Measurements from ENCODE around the gene LGALS4.
"Not testable (repeated sequence)": the region's sequence is repeated elsewhere in the genome, so short reads cannot be mapped to it uniquely, and the experiment has no call there.

Gene LGALS4

GRCh38 chr19:38841787-38842438 is 29.2 kb upstream of the LGALS4 start:
- DNase-seq = no peak

- no peak for DNase-seq
Observed at GRCh38 chr19:38841180-38841766, 28.5 kb upstream of the LGALS4 start.

- no peak for DNase-seq
Observed at GRCh38 chr19:38840583-38840968, 27.8 kb upstream of the LGALS4 start.

GRCh38 chr19:38839816-38840582 is 27.3 kb upstream of the LGALS4 start:
- no peak for DNase-seq

GRCh38 chr19:38838986-38839761 is 26.4 kb upstream of the LGALS4 start:
- no peak for DNase-seq

DNA sequence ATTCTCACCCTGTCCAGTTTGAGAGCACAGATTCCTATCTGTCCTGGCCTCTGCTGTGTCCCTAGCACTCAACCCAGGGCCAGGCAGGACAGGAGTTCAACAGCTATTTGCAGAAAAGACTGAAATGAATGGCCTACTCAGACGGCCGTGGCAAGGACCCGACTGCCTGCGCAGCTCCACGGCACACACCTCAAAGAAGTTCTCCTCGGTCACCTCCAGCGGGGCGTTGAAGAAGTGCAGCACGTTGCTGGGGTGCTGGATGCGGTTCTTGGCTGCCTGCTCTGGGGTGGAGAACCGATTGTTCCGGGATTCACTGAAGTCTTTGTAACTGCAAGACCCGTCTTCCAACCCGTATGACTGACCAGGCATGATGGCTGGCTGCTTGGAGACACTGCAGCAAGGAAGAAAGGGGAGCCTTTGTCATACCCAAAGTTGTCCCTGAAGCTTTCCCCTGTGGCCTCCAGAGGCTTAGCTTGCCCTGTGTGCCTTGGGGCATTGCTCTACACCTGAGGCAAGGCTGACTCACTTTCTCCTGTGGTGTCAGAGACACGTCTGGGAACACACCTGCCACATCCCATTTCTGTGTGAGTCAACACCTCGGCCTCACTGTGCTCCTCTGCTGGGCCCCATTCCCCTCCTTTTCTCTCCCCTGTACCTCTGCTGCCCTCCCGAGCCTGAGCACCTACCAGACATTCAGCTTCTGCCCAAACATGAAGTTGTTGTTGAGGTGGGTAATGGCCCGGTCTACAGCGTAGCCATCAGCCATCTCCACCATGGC is 25.7 kb upstream of the LGALS4 start:
- no peak for DNase-seq

GRCh38 chr19:38837656-38838121 is 24.9 kb upstream of the LGALS4 start:
- DNase-seq = no peak

DNA sequence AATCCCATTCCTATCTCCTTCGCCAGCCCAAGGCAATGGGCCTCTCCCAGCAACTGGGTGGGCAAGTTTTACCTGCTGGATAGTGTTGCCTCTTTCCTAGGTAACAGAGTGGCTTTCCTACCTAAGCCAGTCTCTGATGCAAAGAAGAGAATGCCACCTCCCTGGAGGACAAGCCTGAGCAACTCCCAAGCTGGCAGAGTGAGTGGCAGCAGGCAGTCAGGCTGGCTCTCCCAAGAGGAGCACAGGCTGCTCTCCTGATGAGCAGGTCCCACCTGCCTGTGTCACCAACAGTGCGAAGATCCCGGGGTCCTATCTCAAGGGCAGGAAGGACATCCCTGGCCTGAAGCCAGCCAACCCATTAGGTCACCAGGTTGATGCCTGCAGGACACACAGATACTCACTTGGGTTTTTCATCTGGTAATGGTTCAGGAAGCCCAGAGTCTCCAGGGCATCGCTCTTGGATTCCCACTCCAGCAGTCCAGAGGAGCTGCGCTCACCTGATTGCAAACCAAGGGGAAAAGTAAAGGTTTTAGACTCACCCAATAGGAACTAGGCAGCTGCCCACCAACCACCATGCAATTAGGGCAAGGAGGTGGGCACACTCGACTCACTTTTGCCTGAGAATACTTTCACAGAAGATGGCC is 24.4 kb upstream of the LGALS4 start:
- no peak for DNase-seq

DNA sequence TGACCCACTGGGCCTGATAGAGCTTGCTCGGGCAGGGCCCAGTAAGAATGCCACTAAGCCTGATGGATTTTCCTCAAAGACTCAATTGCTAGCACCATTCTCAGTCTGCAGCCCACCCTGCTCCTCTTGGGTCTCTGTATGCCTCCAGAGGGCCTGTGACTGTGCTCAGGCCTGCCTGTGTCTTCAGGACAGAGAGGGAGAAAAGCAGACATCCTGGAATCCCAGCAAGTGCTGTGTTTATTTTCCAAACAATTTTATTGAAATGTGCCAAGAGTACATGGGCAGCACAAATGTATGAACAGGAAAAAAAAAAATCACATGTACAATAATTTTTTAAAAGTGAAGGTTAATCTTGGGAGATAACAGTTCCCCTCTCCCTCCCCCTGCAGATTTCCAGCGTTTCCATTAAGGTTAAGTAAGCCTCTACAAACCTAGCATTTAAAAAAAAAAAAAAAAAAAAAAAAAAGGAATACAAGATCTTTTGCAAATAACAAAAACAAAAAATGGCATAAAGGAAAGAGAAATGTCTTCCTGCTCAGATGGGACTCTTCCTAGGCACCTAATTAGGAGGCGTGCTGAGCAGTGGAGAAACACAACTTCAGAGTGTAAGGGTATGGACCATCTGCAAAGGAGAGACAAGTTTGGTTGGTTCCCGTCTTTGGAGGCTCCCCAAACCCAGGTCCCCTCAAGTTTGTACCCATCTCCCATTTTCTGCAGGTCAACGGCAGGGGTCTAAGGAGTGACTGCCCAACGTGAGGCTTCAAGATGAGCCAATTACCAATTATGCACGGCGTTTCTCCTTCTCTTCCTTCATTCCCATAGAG is 23.6 kb upstream of the LGALS4 start:
- DNase-seq = no peak

DNA sequence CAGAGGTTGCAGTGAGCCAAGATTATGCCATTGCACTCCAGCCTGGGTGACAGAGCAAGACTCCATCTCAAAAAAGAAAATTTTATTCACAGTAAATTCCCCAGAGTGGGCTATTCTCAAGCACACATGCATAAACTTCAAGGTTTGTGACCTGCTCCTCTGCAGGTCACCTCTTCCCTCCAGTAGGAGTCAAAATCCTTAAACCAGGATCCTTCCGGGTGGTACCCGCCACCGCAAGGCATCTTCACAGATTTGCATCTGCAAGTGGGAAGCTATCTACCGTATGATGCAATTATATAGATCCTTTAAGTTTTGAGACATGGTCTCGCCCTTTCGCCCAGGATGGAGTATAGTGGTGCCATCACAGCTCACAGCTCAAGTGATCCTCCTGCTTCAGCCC is 21.8 kb upstream of the LGALS4 start:
- DNase-seq = no peak

- DNase-seq = no peak
Observed at GRCh38 chr19:38834104-38834490, 21.4 kb upstream of the LGALS4 start.

GRCh38 chr19:38833092-38833425 is 20.3 kb upstream of the LGALS4 start:
- DNase-seq = no peak

DNA sequence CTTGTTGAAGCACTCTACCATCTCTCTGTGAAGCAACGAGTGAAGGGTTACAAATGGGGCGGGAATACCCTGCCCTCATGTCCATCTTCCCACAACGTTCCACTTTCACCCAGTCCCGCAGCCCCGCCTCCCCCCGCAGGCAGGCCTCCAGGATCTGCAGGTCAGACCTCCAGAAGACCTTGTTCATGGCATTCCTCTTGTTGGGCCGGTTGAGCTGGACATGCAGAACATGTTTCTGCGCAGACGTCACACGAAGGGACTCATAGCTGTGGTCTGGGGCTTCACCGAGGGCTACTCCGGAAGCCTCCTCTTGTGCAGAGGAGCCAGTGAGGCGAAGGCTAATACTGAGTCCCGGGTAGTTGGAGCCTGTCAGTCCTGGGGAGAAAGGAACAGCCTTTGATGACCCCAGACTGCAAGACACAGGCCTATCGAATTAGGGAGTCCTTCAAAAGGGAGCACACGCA is 18.4 kb upstream of the LGALS4 start:
- peak; percentile 50 for DNase-seq

DNA sequence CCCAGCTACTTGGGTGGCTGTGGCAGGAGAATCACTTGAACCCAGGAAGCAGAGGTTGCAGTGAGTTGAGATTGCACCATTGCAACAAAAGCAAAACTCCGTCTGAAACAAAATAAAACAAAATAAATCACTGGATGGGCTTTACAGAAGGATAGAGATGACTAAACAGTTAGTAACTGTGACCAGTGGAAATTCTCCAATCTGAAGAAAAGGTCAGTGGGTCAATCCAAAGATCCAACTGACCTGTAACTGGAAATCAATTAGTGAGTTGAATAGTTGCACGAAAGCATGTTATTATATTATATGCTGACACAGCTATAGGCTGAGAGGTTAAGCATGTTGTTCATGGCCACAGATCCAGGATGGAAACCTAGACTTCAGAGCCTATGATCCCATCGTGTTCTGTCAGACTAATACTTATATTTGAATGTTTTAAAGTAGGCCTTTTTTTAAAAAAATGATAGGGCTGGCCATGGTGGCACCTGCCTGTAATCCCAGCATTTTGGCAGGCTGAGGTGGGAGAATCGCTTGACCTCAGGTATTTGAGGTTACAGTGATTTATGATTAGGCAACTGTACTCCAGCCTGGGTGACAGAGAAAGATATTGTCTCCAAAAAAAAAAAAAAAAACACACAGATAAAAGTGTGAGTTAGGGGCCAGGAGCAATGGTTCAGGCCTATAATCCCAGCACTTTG is 17.4 kb upstream of the LGALS4 start:
- no peak for DNase-seq

GRCh38 chr19:38829203-38829602 is 16.5 kb upstream of the LGALS4 start:
- not testable (repeated sequence) for DNase-seq

GRCh38 chr19:38826856-38827551 is 14.3 kb upstream of the LGALS4 start:
- DNase-seq = no peak

- not testable (repeated sequence) for DNase-seq
Observed at GRCh38 chr19:38825936-38826335, 13.2 kb upstream of the LGALS4 start.

DNA sequence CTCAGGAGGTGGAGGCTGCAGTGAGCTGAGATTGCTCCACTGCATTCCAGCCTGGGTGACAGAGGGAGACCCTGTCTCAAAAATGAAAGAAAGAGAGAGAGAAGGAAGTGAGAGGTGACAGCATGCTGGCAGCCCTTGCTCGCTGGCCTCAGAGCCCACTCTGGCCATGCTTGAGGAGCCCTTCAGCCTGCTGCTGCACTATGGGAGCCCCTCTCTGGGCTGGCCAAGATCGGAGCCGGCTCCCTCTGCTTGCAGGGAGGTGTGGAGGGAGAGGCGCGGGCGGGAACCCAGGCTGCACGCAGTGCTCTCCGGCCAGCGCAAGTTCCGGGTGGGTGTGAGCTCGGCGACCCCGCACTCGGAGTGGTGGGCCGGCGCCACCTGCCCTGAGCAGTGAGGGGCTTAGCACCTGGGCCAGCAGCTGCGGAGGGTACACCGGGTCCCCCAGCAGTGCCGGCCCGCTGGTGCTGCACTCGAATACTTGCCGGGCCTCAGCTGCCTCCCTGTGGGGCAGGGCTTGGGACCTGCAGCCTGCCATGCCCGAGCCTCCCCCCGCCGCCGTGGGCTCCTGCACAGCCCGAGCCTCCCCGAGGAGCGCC is 8.6 kb upstream of the LGALS4 start:
- not testable (repeated sequence) for DNase-seq

DNA sequence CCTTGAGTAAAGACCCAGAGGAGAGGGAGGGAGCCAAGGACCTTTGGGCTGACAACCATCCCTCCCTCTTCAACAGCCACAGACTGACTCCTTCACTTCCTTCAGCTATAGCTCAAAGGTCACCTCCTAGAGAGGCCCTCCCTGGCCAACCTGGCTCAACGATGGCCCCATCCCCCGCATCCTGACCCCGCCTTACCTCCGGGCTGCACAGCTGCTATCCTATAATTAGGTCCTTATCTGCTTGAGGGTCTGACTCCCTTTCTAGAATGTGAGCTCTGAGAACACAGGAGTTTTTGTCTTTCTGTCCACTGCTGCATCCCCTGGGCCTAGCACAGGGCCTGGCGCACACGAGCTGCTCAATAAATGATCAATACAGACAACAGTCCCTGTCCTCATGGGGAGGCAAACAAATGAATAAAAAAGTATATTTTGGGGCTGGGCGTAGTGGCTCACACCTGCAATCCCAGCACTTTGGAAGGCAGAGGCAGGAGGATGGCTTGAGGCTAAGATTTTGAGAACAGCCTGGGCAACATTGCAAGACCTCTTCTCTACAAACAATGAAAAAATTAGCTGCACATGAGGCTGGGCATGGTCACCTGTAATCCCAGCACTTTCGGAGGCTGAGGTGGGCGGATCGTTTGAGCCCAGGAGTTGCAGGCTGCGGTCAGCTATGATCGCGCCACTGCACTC is 6.6 kb upstream of the LGALS4 start:
- DNase-seq = no peak
